ENCODE results near the gene CLCN5.

DNA sequence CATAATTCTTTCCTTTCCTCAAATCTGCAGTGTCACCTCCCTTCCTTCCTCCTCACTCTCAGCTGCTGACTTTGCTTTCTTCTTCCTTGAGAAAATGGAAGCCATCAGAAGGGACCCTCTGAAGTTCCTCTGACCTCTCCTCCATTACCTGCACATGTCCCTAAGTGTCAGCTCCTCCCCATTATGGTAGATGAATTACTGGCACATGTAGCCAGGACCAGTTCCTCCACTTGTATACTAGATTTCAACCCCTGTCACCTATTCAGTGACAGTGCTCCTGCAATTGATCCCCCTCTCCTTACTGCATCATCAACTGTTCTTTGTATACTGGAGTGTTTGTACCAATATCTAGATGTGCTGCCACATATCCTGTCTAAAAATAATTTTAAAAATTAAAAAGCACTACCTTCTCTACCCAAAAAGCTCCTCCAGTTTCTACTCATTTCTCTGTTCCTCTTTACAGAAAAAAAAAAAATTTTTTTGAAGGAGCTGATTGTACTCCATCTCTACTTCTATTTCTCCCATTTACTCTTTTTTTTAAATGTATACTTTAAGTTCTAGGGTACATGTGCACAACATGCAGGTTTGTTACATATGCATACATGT, 78.6 kb downstream of the CLCN5 start:
- TF ChIP-seq, protein P1, sequence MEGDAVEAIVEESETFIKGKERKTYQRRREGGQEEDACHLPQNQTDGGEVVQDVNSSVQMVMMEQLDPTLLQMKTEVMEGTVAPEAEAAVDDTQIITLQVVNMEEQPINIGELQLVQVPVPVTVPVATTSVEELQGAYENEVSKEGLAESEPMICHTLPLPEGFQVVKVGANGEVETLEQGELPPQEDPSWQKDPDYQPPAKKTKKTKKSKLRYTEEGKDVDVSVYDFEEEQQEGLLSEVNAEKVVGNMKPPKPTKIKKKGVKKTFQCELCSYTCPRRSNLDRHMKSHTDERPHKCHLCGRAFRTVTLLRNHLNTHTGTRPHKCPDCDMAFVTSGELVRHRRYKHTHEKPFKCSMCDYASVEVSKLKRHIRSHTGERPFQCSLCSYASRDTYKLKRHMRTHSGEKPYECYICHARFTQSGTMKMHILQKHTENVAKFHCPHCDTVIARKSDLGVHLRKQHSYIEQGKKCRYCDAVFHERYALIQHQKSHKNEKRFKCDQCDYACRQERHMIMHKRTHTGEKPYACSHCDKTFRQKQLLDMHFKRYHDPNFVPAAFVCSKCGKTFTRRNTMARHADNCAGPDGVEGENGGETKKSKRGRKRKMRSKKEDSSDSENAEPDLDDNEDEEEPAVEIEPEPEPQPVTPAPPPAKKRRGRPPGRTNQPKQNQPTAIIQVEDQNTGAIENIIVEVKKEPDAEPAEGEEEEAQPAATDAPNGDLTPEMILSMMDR (IDR thresholded peaks at IDR 0.05), result no peak
- TF ChIP-seq POLR2A (IDR thresholded peaks at IDR 0.05), result no peak
